ENCODE data around the gene GALNT17.

- TF ChIP-seq GATA2 (IDR thresholded peaks at IDR 0.05; ENCODE audit: low read depth, low read length) (no peak), GATA3 (IDR thresholded peaks at IDR 0.05; ENCODE audit: low read depth, low read length) (no peak)
These were observed 462.8 kb downstream of the GALNT17 start for GRCh38 chr7:71594736-71595135.

Measured in SH-SY5Y (cell line).